GM18505 (cell line): ENCODE results near the gene SIRT7.

Experiments used
- ATAC-seq: cut with Tn5 transposase; IDR thresholded peaks from one replicate; pipeline ENCODE4 v1.9.1; 2021; ENCODE audit not compliant: unreplicated experiment
- POLR2A ChIP-seq: IDR thresholded peaks from 4 replicates; pipeline ENCODE4 v1.6.1; 2011; ENCODE audit warnings: borderline replicate concordance; ENCODE audit not compliant: insufficient read depth, insufficient read length; ENCODE audit errors: extremely low read depth

Gene SIRT7

DNA sequence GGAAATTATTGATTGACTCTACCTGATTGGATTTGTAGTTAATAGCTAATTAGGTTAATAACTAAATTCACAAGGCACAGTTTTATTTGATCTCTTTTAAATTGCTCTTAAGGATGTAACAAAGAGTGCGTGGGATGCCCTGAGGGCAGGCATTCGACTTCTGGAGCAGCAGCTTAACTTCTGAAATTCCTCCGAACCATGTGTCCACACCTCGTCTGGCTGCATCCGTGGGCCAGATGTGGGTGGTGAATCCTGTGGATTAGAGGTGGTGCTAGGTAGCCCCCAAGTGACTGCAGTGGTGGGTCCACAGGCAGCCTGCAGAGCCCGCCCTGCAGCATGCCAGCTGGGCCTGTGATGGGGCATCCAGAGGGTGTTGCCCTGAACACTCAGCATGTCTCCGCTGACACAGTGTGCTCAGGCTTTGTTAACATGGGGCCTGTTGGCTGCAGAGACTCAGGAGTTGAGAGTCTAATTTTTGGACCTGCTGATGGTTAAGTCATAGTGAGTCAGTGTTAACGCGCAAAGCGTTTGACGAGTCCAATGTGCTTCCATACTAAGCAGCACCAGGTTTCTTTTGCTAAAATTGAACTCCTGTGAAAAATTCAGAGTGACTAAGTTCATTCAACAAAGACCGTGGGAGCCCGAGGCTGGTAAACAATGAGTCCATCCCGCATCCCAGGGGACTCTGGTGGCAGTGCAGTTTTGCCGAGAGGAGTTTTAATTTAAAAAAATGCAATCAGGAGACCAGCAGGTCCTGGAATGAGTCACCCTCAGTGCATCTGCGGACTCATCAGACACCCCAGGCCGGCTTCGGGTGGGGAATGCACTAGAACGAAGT lies 19.7 kb downstream of the SIRT7 start:
- TF ChIP-seq POLR2A = no peak
- ATAC-seq = no peak

DNA sequence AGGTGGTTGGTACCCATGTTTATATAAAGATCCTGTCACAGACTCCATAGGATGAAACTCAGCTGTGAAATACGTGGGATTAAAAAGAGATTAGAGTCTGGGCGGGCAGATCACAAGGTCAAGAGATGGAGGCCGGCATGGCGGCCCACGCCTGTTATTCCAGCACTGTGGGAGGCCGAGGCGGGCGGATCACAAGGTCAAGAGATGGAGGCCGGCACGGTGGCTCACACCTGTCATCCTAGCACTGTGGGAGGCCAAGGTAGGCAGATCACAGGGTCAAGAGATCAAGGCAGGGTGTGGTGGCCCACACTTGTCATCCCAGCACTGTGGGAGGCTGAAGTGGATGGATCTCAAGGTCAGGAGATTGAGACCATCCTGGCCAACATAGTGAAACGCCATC lies 22.6 kb downstream of the SIRT7 start:
- no peak for TF ChIP-seq POLR2A
- ATAC-seq = no peak

DNA sequence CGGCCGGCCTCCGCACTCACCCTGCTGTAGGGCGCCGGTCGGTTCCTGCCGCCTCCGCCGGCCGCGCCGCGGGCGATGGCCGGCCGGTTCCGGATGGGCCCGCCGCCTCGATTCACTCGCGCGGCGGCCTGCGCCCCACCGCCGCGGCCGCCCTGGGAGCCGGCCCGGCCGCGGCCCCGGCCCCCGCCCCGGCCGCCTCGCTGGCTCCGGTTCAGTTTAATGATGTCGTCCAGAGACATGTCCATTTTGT lies 26.7 kb downstream of the SIRT7 start:
- TF ChIP-seq POLR2A = no peak
- ATAC-seq = peak; percentile 27

DNA sequence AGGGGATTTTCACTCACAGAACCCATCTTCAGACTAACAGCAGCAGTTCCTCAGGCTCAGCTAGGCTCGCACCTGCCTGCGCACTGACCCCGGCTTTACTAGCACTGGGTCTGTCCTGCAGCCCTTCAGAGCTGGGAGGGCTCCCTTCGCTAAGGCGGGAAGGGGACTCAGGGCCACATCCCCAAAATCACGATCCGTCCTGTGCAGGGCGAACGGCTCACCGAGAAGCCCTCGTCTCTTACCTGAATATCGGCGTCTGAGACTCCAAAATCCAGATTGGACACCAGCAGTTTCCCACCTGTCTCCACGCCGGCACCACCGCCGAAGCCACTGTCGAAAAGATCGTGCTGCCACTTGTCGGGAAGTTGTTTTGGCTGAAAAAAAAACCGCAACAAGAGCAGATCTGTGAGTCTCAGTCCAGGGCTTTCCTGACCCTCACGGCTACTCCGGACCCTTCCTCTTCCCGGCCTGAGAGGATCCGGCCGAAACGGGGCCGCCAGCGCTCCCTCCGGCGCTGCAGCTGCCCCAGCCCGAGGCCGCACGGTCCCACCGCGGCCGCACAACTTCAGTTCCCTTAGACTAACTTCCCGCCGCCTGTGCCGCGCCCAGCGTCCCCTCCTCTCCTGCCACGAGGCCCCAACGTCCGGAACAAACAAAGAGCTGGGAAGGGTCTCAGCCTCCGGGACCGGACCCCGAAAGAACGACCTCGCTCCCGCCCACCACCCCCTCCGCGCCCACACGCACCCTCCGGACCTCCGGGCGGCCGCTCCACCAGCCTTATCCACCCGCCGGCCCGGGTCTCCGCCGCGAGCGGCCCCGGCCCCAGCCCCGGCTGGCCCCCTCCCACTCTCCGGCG lies 27.3 kb downstream of the SIRT7 start:
- no peak for ATAC-seq
- TF ChIP-seq POLR2A = no peak

DNA sequence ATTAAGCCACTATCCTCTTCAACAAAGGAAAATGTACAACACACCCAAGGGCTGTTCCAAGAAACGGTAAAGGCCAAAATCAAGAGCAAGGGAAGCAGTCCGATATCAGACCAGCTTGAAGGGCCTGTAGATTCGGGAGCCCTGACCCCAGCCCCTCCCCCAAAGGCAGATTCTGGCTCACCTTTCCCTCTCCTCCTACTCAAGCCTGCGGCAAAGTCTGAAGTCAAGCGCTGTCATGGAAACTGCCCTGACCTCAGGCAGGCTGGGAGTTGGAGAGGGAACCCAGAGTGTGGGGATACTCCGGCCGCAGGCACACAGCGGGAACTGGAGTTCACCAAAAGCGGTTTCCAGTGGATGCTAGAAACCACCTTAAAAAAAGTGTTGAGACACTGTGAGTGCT lies 28.4 kb downstream of the SIRT7 start:
- no peak for ATAC-seq
- TF ChIP-seq POLR2A = no peak

DNA sequence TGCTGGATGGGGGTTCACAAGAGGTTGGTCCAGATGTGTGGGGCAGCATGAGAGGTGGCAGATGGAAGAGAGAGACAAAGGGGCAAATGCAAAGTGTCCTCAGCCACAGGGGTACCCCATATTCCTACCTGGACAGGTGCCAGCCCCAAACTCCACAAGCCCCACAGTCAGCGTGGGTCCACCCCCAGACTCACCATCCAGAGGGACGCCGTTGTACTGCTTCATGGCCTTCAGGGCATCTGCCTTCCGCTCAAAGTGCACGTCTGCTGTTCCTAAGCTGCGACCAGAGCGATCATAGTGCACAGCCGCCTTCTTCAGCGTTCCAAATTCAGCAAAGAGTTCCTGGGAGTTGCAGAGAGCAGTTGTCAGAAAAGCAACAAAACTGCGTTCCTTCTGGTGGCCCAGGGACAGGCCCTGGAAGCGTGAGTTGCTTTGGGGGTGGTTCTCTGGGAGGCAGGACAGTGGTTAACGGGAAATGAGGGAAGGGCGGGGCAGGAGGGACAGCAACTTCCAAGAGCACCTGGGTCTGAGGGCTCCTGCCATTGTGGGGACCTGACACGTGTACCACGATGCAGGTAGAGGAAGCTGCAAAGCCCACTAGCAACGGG lies 28.9 kb downstream of the SIRT7 start:
- no peak for TF ChIP-seq POLR2A
- ATAC-seq = no peak

DNA sequence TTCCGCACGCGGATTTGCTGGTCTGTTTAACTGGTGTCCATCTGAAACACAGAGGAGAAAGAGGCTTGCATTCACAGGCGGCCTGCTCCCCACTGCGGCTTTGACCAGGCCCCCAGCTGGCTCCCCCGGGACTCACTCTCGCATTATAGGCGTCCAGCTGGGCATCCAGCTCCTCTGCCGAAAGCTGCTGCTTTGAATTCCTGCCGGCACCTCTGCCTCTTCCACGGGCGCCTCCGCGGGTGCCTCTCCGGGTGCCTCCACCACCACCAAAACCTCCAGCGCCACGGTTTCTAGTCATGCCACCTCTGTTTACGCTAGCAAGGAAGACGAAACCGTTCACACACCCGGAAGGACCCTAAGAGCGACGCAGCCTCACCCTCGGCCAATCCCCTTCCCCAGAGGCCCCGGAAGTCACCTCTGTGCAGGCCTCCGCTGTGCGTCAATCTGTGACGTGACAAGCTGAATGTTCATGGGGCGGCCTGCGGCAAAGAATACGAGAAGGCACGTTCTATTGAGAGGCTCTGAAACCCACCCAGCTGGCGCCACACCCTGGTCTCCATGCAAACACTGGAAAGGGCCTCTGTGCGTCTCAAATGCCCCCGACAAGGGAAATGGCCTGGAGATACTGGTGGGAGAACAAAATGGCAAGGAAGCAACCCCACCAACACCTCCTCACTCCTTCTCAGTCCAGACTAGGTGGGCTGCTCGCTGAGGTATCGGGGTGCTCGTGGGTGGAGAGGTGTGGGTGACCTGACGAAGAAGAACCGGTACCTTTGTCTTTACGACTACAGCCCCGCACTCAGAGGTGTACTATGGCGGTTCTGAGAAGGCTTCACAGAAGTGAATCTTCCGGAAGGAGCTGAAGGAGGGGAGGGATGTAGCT lies 29.6 kb downstream of the SIRT7 start:
- no peak for TF ChIP-seq POLR2A
- ATAC-seq = no peak

DNA sequence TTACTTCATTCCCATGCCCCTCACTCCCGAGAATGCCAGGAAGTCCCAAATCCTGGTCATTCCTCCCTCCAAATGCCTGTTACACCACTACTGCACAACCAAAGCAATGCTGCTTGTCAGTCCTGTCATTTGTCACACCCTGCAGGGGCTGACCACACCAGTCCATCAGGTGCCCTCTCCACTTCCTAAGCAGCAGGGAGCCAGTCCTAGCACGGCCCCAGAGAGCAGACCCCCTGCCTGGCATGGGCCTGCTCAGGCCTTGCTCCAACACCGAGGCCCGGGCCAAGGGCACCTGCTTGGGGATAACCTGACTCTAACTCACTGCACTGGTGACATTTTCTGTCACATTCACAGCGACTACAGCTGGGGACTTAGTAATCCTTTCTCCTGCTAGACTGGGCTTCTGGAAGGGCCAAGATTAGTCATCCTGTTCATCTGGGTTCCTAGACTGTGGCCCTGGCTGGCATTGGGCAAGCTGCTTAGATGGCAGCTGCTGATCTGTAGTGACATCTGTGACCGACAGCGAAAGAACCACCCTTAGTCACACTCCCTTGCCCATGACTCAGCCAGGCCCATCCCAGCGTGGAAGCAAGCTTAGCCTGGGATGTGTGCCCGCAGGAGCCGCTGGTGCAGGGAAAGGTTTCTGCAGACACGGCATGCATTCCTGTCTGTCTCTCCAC lies 32.0 kb downstream of the SIRT7 start:
- no peak for ATAC-seq
- no peak for TF ChIP-seq POLR2A

DNA sequence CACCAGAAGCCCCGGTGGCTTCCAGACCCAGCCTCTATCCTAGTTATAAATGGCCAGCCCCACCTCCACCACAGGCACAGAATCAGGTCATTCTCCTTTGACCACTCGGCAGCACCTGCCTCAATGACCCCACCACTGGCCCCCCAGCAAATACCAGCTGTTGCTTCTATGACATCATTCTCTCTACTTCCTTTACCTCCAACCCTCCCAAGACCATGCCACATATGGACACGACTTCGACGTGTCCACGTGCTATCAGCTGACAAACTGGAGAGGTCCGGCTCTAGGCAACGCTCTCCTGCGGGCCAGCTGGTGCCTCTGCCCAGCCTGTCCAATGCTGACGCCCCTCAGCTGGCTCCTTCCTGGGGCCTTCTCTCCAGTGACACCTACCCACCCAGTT lies 32.5 kb downstream of the SIRT7 start:
- TF ChIP-seq POLR2A = peak; percentile 9
- no peak for ATAC-seq

DNA sequence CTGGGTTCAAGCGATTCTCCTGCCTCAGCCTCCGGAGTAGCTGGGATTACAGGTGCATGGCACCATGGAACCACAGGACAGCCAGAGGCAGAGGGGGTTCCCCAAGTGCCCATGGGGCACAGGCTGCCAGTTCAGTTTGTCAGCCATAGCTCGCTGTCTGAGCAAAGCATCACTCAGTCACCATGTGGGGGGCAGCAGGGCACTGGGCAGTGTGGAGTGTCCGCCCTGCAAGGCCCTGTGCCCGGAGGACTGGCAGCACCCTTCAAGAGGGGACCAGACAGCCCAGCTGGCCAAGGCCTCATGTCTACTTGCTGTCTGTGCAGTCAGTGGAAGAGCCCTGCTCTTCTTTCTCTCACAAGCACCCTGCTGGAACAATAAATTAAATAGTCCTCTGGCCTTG lies 33.0 kb downstream of the SIRT7 start:
- ATAC-seq = no peak
- no peak for TF ChIP-seq POLR2A

DNA sequence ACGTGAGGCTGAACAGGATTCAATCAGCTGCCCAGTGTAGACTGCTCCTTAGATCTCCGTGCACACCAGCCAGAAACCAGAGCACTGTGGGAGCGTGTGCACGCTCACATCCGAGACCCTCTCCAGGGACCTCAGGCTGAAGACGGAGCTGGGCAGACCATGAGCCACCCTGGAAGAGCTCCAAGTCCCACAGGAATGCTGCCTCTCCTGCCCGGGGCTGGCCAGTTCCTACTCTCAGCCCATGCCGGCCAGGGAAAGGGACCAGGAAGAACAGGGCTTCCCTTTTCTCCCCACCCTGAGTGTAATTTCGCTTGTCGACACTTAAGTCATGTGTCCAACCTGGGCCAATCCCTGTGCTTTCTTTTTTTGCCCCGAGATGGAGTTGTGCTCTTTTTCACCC lies 33.5 kb downstream of the SIRT7 start:
- TF ChIP-seq POLR2A = no peak
- ATAC-seq = no peak

DNA sequence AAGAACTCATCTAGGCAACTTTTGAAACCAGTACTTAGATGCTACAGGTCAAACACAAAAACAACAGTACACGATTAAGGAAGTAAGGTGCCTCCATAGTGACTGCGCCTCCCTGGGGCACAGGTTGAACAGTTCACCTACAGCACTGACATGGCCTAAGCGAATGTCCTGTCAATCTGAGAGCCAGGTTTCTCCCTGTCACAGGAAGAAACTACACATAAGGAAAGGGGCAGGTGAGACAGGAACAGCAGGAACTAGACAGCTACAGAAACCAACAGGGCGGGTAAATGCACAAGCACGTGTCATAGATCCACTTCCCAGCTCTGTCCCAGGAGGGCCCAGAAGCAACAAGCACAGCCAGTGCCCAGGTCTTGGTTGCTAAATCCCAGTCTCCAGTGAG lies 38.9 kb downstream of the SIRT7 start:
- TF ChIP-seq POLR2A = no peak
- ATAC-seq = no peak
